WERI-Rb-1 (cell line): ENCODE results near the gene NXPH3.
"Not testable (repeated sequence)": the region's sequence is repeated elsewhere in the genome, so short reads cannot be mapped to it uniquely, and the experiment has no call there.

Experiments used
- DNase-seq: peaks from one replicate; pipeline ENCODE4 v3.0.0-alpha.2; 2020
- H3K27ac ChIP-seq: fragments of 250-450 bp; sonication (Bioruptor Pico); 2 replicates; pipeline ENCODE4 v1.5.1; 2020; ENCODE audit warnings: mild to moderate bottlenecking, moderate library complexity
- H3K27me3 ChIP-seq: fragments of 250-450 bp; sonication (Bioruptor Pico); 2 replicates; pipeline ENCODE4 v1.5.1; 2021; ENCODE audit warnings: mild to moderate bottlenecking, low read depth, moderate library complexity; ENCODE audit not compliant: insufficient read depth, severe bottlenecking
- H3K36me3 ChIP-seq: fragments of 250-450 bp; sonication (Bioruptor Pico); 2 replicates; pipeline ENCODE4 v1.5.1; 2020; ENCODE audit warnings: mild to moderate bottlenecking, moderate library complexity
- H3K4me3 ChIP-seq: 2 replicates; pipeline ENCODE4 v1.5.1; 2011; ENCODE audit warnings: low read depth, mild to moderate bottlenecking, control low read depth, low read length
- H3K9me3 ChIP-seq: fragments of 250-450 bp; sonication (Bioruptor Pico); 2 replicates; pipeline ENCODE4 v1.5.1; 2021; ENCODE audit warnings: mild to moderate bottlenecking, moderate library complexity; ENCODE audit not compliant: severe bottlenecking
- TF ChIP-seq, protein P1 (sequence below): IDR thresholded peaks from 2 replicates; pipeline ENCODE4 v1.5.1; 2011; ENCODE audit warnings: low read depth, mild to moderate bottlenecking, control low read depth, inconsistent platforms, low read length

Gene NXPH3

DNA sequence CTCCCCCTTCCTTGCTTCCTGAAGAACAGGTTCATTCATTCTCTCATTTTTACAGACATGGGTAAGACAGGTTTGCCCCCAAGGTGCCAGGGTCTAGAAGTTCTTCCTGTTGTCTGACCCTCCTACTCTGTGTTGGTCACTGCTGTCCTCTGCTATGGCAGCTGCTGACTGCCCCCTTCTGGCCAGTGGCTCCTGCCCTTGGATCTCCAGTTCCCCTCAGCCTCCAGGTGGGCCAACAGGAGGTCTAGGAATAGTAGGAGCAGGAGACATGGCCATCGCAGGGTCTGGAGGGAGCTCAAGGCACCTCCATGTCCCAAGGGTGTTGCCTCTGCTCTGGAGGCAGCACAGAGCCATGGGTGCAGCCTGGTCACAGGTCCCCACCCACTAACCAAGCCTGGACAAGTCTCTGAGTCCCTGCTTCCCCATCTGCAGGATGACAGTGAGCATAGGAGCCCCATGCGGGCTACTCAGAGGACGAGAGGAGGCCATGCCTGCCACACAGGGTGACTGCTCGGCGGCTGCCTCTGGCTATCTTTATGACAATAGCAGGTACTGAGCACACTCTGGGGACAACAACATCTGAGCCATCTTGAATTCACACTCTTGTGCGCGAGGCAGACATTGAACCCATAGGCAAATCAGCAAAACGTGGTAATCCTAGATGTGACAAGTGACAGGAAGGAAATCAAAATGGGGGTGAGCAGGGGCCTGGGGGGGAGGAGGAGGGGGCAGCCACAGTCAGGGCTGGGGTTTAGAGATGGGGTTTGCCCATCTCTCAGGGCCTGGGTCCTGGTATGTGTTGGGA, 27.0 kb upstream of the NXPH3 start:
- Histone ChIP-seq H3K36me3 (no peaks in the 10 kb centered on the region), H3K9me3 (no peaks in the 10 kb centered on the region), H3K27ac (no peak overlapping the region), H3K27me3 (no peaks in the 10 kb centered on the region), H3K4me3 (no peak overlapping the region)
- peak; percentile 91 for DNase-seq
- TF ChIP-seq, protein P1, sequence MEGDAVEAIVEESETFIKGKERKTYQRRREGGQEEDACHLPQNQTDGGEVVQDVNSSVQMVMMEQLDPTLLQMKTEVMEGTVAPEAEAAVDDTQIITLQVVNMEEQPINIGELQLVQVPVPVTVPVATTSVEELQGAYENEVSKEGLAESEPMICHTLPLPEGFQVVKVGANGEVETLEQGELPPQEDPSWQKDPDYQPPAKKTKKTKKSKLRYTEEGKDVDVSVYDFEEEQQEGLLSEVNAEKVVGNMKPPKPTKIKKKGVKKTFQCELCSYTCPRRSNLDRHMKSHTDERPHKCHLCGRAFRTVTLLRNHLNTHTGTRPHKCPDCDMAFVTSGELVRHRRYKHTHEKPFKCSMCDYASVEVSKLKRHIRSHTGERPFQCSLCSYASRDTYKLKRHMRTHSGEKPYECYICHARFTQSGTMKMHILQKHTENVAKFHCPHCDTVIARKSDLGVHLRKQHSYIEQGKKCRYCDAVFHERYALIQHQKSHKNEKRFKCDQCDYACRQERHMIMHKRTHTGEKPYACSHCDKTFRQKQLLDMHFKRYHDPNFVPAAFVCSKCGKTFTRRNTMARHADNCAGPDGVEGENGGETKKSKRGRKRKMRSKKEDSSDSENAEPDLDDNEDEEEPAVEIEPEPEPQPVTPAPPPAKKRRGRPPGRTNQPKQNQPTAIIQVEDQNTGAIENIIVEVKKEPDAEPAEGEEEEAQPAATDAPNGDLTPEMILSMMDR: peak; percentile 93

DNA sequence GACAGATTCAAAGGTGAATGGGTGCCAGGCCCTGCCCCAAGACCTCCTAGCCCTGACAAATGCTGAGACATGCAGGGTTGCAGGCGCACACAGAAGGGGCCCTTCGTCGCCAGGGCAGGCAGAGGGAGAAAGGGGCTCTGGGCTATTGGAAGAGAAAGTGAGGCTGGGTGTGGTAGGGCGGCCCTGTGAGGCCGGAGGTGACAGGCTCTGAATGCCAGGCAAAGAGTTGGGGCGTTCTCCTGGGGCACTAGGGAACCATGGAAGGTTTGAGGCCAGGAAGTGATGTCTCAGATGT, 26.4 kb upstream of the NXPH3 start:
- H3K27me3 ChIP-seq: no peaks in the 10 kb centered on the region
- H3K36me3 ChIP-seq: no peaks in the 10 kb centered on the region
- H3K9me3 ChIP-seq: no peaks in the 10 kb centered on the region
- DNase-seq: no peak
- TF ChIP-seq, protein P1: no peak
- H3K27ac ChIP-seq: no peak overlapping the region
- H3K4me3 ChIP-seq: no peak overlapping the region

DNA sequence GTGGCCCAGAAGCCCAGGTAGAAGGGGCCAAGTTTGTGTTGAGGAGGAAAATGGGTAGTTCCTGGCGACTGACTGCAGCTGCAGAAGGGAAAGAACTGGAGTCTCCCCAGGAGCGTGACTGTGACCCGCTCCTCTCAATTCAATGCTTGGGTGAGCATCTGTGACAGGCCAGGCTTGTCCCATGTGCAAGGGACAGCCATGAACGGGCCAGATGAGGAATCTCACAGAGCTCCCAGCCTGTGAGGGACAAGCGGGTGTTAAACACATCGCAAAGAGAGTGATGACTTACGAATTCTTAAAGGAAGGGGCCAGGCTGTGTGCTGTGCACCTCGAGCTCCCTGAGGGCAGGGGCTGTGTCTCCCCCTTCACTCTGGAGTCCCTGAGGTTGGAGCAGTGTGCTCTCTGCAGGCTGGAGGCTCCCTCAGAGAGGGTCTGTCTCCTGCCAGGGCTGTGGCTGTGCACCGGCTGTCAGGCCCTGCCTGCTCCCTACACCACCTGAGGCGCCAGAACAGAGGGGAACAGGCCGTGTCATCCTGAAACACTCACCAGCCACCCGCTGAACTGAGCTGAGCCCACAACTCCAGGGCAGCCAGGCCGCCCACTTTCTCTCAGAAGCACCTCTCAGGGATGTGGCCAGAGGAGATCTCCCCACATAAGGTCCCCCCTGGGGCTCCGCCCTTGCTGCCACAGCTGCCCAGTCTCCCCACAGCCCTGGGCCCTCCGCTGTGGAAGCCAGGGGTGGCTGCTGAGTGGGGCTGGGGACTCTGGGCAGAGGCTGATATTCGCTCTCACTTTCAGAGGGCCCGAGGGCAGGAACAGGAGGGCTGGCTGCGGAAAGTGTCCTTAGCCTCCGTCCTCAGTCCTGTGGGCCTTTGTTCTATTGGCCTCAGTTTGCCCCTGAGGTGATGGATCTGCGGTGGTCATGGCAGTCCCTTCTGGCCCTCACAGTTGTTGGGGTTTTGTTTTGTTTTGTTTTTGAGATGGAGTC, 25.7 kb upstream of the NXPH3 start:
- Histone ChIP-seq H3K27ac (no peak overlapping the region), H3K4me3 (no peak overlapping the region), H3K9me3 (no peaks in the 10 kb centered on the region), H3K36me3 (no peaks in the 10 kb centered on the region), H3K27me3 (no peaks in the 10 kb centered on the region)
- DNase-seq: no peak
- TF ChIP-seq, protein P1: no peak

DNA sequence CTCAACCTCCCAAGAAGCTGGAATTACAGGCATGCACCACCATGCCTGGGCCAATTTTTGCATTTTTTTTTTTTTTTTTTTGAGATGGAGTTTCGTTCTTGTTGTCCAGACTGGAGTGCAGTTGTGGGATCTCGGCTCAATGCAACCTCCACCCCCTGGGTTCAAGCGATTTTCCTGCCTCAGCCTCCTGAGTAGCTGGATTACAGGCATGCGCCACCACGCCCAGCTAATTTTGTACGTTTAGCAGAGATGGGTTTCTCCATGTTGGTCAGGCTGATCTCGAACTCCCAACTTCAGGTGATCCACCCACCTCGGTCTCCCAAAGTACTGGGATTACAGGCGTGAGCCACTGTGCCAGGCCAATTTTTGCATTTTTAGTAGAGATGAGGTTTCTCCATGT, 24.9 kb upstream of the NXPH3 start:
- not testable (repeated sequence) for H3K27ac ChIP-seq, H3K27me3 ChIP-seq

DNA sequence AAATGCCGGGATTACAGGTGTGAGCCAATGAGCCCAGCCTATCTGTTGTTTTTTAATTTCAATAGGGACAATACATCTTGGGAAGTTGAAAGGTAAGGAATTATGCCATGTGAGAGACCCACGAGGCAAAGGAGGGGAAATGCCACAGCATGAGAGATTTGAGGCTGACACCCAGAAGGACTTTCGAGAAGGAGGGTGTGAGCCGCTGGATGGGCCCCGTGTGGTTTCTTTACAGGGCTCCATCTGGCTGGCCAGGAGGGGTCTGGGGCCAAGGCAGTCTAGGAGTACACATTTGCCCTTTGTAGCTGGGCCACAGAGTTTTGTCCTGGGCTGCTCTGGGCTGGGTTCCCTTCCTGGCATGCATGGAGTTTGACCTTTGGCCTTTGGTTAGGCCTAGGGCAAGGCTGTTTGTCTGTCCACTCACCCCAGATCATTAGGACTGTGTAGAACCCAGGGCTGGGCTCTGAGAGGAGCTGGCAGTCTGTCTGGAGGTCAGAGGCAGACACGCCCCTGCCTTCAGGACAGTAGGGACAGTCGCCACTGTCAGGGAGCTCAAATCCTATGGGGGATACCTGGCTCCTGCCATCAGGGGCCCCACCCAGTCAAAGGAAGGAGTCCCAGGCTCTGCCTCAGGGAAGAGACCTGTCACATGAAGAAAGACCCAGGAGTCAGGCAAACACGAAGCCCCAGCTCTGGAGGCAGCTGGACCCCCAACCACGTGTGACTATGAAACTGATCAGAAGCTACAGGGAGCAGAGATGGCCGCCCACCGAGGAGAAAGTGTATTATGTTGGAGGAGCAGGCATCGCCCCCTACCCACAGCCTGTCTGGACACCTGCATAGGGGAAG, 24.2 kb upstream of the NXPH3 start:
- Histone ChIP-seq H3K4me3 (no peak overlapping the region), H3K9me3 (no peaks in the 10 kb centered on the region), H3K27me3 (no peaks in the 10 kb centered on the region), H3K36me3 (no peaks in the 10 kb centered on the region), H3K27ac (no peak overlapping the region)
- no peak for DNase-seq
- TF ChIP-seq, protein P1: no peak

More for the DNA sequence above, 24.9 kb upstream of the NXPH3 start:
- H3K36me3 ChIP-seq, DNase-seq, H3K9me3 ChIP-seq, H3K4me3 ChIP-seq: not testable (repeated sequence)
